ENCODE data around the gene DTHD1. TPM values are rescaled to one million over a fixed set of nuclear protein-coding genes. Genes with fewer than 3 reads are reported as not detected.

The DTHD1 gene
- total RNA-seq, 2 donors from 2014 or later = not detected

DNA sequence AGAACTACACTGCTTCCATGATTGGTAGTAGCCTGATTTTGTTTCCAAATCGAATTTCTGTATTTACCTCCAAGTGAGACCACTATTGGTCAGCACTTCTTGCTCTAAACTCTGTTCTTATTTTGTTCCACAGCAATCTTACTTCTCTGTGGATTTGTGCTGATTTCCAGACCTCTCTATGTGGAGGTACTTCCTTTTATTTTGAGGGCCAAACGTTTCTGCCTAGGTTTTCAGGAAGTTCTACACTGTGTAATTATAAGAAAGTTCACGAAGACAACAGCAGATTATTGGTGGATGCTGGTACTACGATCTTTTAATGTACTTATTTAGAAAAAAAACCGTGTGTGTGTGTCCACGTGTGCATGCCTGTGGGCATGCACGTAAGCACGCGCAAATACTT lies 46.7 kb downstream of the DTHD1 start:
- no peaks in the 10 kb centered on the region for H3K4me1 Mint-ChIP-seq
- H3K9me3 Mint-ChIP-seq = no peaks in the 10 kb centered on the region
- TF ChIP-seq, protein P1, sequence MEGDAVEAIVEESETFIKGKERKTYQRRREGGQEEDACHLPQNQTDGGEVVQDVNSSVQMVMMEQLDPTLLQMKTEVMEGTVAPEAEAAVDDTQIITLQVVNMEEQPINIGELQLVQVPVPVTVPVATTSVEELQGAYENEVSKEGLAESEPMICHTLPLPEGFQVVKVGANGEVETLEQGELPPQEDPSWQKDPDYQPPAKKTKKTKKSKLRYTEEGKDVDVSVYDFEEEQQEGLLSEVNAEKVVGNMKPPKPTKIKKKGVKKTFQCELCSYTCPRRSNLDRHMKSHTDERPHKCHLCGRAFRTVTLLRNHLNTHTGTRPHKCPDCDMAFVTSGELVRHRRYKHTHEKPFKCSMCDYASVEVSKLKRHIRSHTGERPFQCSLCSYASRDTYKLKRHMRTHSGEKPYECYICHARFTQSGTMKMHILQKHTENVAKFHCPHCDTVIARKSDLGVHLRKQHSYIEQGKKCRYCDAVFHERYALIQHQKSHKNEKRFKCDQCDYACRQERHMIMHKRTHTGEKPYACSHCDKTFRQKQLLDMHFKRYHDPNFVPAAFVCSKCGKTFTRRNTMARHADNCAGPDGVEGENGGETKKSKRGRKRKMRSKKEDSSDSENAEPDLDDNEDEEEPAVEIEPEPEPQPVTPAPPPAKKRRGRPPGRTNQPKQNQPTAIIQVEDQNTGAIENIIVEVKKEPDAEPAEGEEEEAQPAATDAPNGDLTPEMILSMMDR (conservative IDR thresholded peaks at IDR 0.05) = no peak
- Histone ChIP-seq H3K36me3 (ENCODE audit: control insufficient read depth, insufficient read depth, low read length) (no peaks in the 10 kb centered on the region), H3K4me1 (ENCODE audit: control insufficient read depth, insufficient read depth, low read length) (no peaks in the 10 kb centered on the region), H3K9me3 (ENCODE audit: control insufficient read depth, low read length) (no peaks in the 10 kb centered on the region), H3K4me3 (ENCODE audit: low read length) (no peak overlapping the region), H3K27me3 (ENCODE audit: control insufficient read depth, insufficient read depth, low read length, poor library complexity, severe bottlenecking) (no peaks in the 10 kb centered on the region), H3K9ac (ENCODE audit: extremely low read depth, low read length, poor library complexity, severe bottlenecking) (no peak overlapping the region), H3K27ac (ENCODE audit: low read depth, low read length) (no peak overlapping the region)
- no peak overlapping the region for H3K4me3 Mint-ChIP-seq
- WGBS, 2 experiments (ENCODE audit: insufficient coverage in 1 of 2, insufficient read length in 1 of 2) = 67 to 86% methylated on average over 2 to 9 of the region's 9 CpGs
- DNase-seq = no peak
- no peak overlapping the region for H3K27ac Mint-ChIP-seq
- no peaks in the 10 kb centered on the region for H3K36me3 Mint-ChIP-seq (ENCODE audit: low read depth)
- H3K27me3 Mint-ChIP-seq (ENCODE audit: insufficient read depth) = no peaks in the 10 kb centered on the region

DNA sequence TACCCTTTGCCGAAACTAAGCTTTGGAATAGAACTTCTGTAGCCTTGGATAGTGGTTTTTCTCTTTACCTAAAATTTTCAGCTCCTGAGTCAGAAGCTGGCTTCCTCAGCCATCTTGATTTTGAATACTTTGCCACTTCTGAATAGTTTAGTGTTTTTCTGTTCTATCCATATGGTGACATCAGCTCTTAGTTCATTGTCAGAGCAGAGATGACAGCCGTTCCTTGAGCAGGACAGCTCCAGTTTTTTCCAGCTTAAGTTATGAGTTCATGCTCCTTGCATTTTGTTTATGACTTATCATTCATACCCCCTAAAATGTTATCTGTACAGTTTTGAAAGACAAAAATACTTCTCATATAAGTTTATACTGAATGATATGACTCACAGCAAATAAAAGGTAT lies 47.8 kb downstream of the DTHD1 start:
- no peaks in the 10 kb centered on the region for H3K9me3 Mint-ChIP-seq
- TF ChIP-seq, protein P1 (conservative IDR thresholded peaks at IDR 0.05) = no peak

DNA sequence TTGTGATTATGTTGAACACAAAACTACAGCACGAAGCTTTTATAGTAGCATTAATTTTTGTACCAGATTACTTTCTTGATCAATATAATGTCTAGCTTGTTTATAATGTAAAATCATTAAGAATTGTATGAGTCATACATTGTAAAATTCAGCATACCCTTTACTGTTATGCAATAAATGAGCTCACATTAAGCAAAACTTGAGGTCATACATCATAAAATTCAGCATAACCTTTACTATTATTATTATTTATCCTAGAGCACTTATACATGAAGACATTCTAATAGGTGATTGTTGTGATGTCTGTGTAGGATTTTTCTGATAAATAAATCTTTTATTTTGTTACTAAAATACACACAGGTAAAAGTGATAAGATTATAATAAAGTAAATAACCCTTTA lies 49.4 kb downstream of the DTHD1 start:
- no CpG with 5 or more reads among the region's 1 CpG for WGBS, 2 experiments (ENCODE audit: insufficient coverage in 1 of 2, insufficient read length in 1 of 2)
- Histone ChIP-seq H3K27ac (ENCODE audit: low read depth, low read length) (no peak overlapping the region), H3K9me3 (ENCODE audit: control insufficient read depth, low read length) (no peaks in the 10 kb centered on the region), H3K4me3 (ENCODE audit: low read length) (no peak overlapping the region), H3K4me1 (ENCODE audit: control insufficient read depth, insufficient read depth, low read length) (no peaks in the 10 kb centered on the region), H3K27me3 (ENCODE audit: control insufficient read depth, insufficient read depth, low read length, poor library complexity, severe bottlenecking) (no peaks in the 10 kb centered on the region), H3K36me3 (ENCODE audit: control insufficient read depth, insufficient read depth, low read length) (no peaks in the 10 kb centered on the region), H3K9ac (ENCODE audit: extremely low read depth, low read length, poor library complexity, severe bottlenecking) (no peak overlapping the region)
- Mint-ChIP-seq H3K27me3 (ENCODE audit: insufficient read depth) (no peaks in the 10 kb centered on the region), H3K9me3 (no peaks in the 10 kb centered on the region), H3K27ac (no peak overlapping the region), H3K4me3 (no peak overlapping the region), H3K4me1 (no peaks in the 10 kb centered on the region), H3K36me3 (ENCODE audit: low read depth) (no peaks in the 10 kb centered on the region)
- DNase-seq = no peak
- TF ChIP-seq, protein P1 (conservative IDR thresholded peaks at IDR 0.05) = no peak

More for the DNA sequence above, 47.8 kb downstream of the DTHD1 start:
- Mint-ChIP-seq H3K4me3 (no peak overlapping the region), H3K36me3 (ENCODE audit: low read depth) (no peaks in the 10 kb centered on the region), H3K4me1 (no peaks in the 10 kb centered on the region), H3K27ac (no peak overlapping the region), H3K27me3 (ENCODE audit: insufficient read depth) (no peaks in the 10 kb centered on the region)
- Histone ChIP-seq H3K36me3 (ENCODE audit: control insufficient read depth, insufficient read depth, low read length) (no peaks in the 10 kb centered on the region), H3K27ac (ENCODE audit: low read depth, low read length) (no peak overlapping the region), H3K4me1 (ENCODE audit: control insufficient read depth, insufficient read depth, low read length) (no peaks in the 10 kb centered on the region), H3K9ac (ENCODE audit: extremely low read depth, low read length, poor library complexity, severe bottlenecking) (no peak overlapping the region), H3K9me3 (ENCODE audit: control insufficient read depth, low read length) (no peaks in the 10 kb centered on the region), H3K27me3 (ENCODE audit: control insufficient read depth, insufficient read depth, low read length, poor library complexity, severe bottlenecking) (no peaks in the 10 kb centered on the region), H3K4me3 (ENCODE audit: low read length) (no peak overlapping the region)
- no peak for DNase-seq
- 93 to 100% methylated on average over 1 to 2 of the region's 2 CpGs for whole genome bisulfite sequencing, 2 experiments (ENCODE audit: insufficient coverage in 1 of 2, insufficient read length in 1 of 2)
